ENCODE data around the gene ENC1.
A peak's percentile ranks its signal among the peaks of the same experiment; 100 is the strongest.
"Not testable (repeated sequence)": the region's sequence is repeated elsewhere in the genome, so short reads cannot be mapped to it uniquely, and the experiment has no call there.

ENC1 gene

GRCh38 chr5:74678123-74678522, 37.6 kb upstream of the ENC1 start:
- DNase-seq; H3K27ac ChIP-seq (ENCODE audit: insufficient read depth in 1 of 2, low read depth in 1 of 2, low read length in 2 of 2, poor library complexity in 1 of 2, severe bottlenecking in 2 of 2); H3K4me1 ChIP-seq (ENCODE audit: control extremely low read depth in 1 of 4, control insufficient read depth in 4 of 4, insufficient read depth in 4 of 4, low read length in 3 of 4); H3K9me3 ChIP-seq (ENCODE audit: control extremely low read depth in 1 of 5, control insufficient read depth in 4 of 5, insufficient read depth in 2 of 5, low read depth in 1 of 5, low read length in 4 of 5); H3K4me3 ChIP-seq (ENCODE audit: control insufficient read depth in 1 of 7, extremely low read depth in 1 of 7, insufficient read depth in 4 of 7, low read depth in 2 of 7, low read length in 6 of 7); POLR2A ChIA-PET; H3K36me3 ChIP-seq (ENCODE audit: control insufficient read depth in 4 of 4, insufficient read depth in 4 of 4, low read length in 3 of 4); CTCF ChIA-PET; H3K27me3 ChIP-seq (replicated peaks in 2 of 5; ENCODE audit: control insufficient read depth in 4 of 5, insufficient read depth in 5 of 5, low read length in 4 of 5): not testable (repeated sequence)
- no CpG with 5 or more reads among the region's 3 CpGs for WGBS (ENCODE audit: insufficient coverage)

- DNase-seq; H3K9me3 ChIP-seq (ENCODE audit: control extremely low read depth in 1 of 5, control insufficient read depth in 4 of 5, insufficient read depth in 2 of 5, low read depth in 1 of 5, low read length in 4 of 5); H3K27me3 ChIP-seq (replicated peaks in 2 of 5; ENCODE audit: control insufficient read depth in 4 of 5, insufficient read depth in 5 of 5, low read length in 4 of 5); H3K27ac ChIP-seq (ENCODE audit: insufficient read depth in 1 of 2, low read depth in 1 of 2, low read length in 2 of 2, poor library complexity in 1 of 2, severe bottlenecking in 2 of 2); H3K4me3 ChIP-seq (ENCODE audit: control insufficient read depth in 1 of 7, extremely low read depth in 1 of 7, insufficient read depth in 4 of 7, low read depth in 2 of 7, low read length in 6 of 7); H3K36me3 ChIP-seq (ENCODE audit: control insufficient read depth in 4 of 4, insufficient read depth in 4 of 4, low read length in 3 of 4); H3K4me1 ChIP-seq (ENCODE audit: control extremely low read depth in 1 of 4, control insufficient read depth in 4 of 4, insufficient read depth in 4 of 4, low read length in 3 of 4); POLR2A ChIA-PET: not testable (repeated sequence)
- CTCF ChIA-PET: interaction anchor here (1.2 to 1.8 kb wide), 3 partner anchors 13 to 17 kb away, joined by 3 to 7 read pairs (median 4); no protein-coding TSS in a partner anchor
- WGBS (ENCODE audit: insufficient coverage): 100% methylated on average over 3 of the region's 6 CpGs
Observed at GRCh38 chr5:74676466-74676865, 35.9 kb upstream of the ENC1 start.

GRCh38 chr5:74673011-74673790, 32.7 kb upstream of the ENC1 start:
- H3K4me3 ChIP-seq (ENCODE audit: control insufficient read depth in 1 of 7, extremely low read depth in 1 of 7, insufficient read depth in 4 of 7, low read depth in 2 of 7, low read length in 6 of 7): peak overlapping the region in 1 of 7 experiments; percentile 42
- no peaks in the 10 kb centered on the region for H3K36me3 ChIP-seq (ENCODE audit: control insufficient read depth in 4 of 4, insufficient read depth in 4 of 4, low read length in 3 of 4)
- peaks cover 0 to 7% (median 0%) of the 10 kb centered on the region in 5 experiments for H3K9me3 ChIP-seq (ENCODE audit: control extremely low read depth in 1 of 5, control insufficient read depth in 4 of 5, insufficient read depth in 2 of 5, low read depth in 1 of 5, low read length in 4 of 5)
- ChIA-PET POLR2A (interaction anchor here (0.6 kb wide), 1 partner anchor 696 kb away, joined by 3 read pairs; no protein-coding TSS in a partner anchor), CTCF (interaction anchor here (0.8 to 2.8 kb wide), 14 partner anchors 9 to 771 kb away, joined by 3 to 20 read pairs (median 3); partner anchors contain the start of gene HEXB)
- 72% methylated on average over 5 of the region's 6 CpGs for WGBS (ENCODE audit: insufficient coverage)
- DNase-seq: peak; percentile 49 to 75 (median 72)
- no peak overlapping the region for H3K27ac ChIP-seq (ENCODE audit: insufficient read depth in 1 of 2, low read depth in 1 of 2, low read length in 2 of 2, poor library complexity in 1 of 2, severe bottlenecking in 2 of 2)
- H3K27me3 ChIP-seq (replicated peaks in 2 of 5; ENCODE audit: control insufficient read depth in 4 of 5, insufficient read depth in 5 of 5, low read length in 4 of 5): no peaks in the 10 kb centered on the region
- H3K4me1 ChIP-seq (ENCODE audit: control extremely low read depth in 1 of 4, control insufficient read depth in 4 of 4, insufficient read depth in 4 of 4, low read length in 3 of 4): peaks cover 0 to 4% (median 0%) of the 10 kb centered on the region in 4 experiments

GRCh38 chr5:74672215-74672877, 31.8 kb upstream of the ENC1 start:
- Histone ChIP-seq H3K36me3 (ENCODE audit: control insufficient read depth in 4 of 4, insufficient read depth in 4 of 4, low read length in 3 of 4) (no peaks in the 10 kb centered on the region), H3K27me3 (replicated peaks in 2 of 5; ENCODE audit: control insufficient read depth in 4 of 5, insufficient read depth in 5 of 5, low read length in 4 of 5) (no peaks in the 10 kb centered on the region), H3K9me3 (ENCODE audit: control extremely low read depth in 1 of 5, control insufficient read depth in 4 of 5, insufficient read depth in 2 of 5, low read depth in 1 of 5, low read length in 4 of 5) (peaks cover 0 to 7% (median 0%) of the 10 kb centered on the region in 5 experiments), H3K4me3 (ENCODE audit: control insufficient read depth in 1 of 7, extremely low read depth in 1 of 7, insufficient read depth in 4 of 7, low read depth in 2 of 7, low read length in 6 of 7) (no peak overlapping the region), H3K27ac (ENCODE audit: insufficient read depth in 1 of 2, low read depth in 1 of 2, low read length in 2 of 2, poor library complexity in 1 of 2, severe bottlenecking in 2 of 2) (no peak overlapping the region), H3K4me1 (ENCODE audit: control extremely low read depth in 1 of 4, control insufficient read depth in 4 of 4, insufficient read depth in 4 of 4, low read length in 3 of 4) (peaks cover 0 to 4% (median 0%) of the 10 kb centered on the region in 4 experiments)
- DNase-seq: no peak
- WGBS (ENCODE audit: insufficient coverage): 94% methylated on average over 2 of the region's 5 CpGs
- POLR2A ChIA-PET: no interaction called here
- CTCF ChIA-PET: interaction anchor here (0.6 to 2.8 kb wide), 13 partner anchors 10 to 770 kb away, joined by 3 to 20 read pairs (median 3); partner anchors contain the start of gene HEXB

GRCh38 chr5:74670396-74671038, 30.0 kb upstream of the ENC1 start:
- H3K4me3 ChIP-seq (ENCODE audit: control insufficient read depth in 1 of 7, extremely low read depth in 1 of 7, insufficient read depth in 4 of 7, low read depth in 2 of 7, low read length in 6 of 7): no peak overlapping the region
- ChIA-PET POLR2A (no interaction called here), CTCF (no interaction called here)
- no peaks in the 10 kb centered on the region for H3K27me3 ChIP-seq (replicated peaks in 2 of 5; ENCODE audit: control insufficient read depth in 4 of 5, insufficient read depth in 5 of 5, low read length in 4 of 5)
- peaks cover 0 to 7% (median 0%) of the 10 kb centered on the region in 5 experiments for H3K9me3 ChIP-seq (ENCODE audit: control extremely low read depth in 1 of 5, control insufficient read depth in 4 of 5, insufficient read depth in 2 of 5, low read depth in 1 of 5, low read length in 4 of 5)
- H3K27ac ChIP-seq (ENCODE audit: insufficient read depth in 1 of 2, low read depth in 1 of 2, low read length in 2 of 2, poor library complexity in 1 of 2, severe bottlenecking in 2 of 2): no peak overlapping the region
- WGBS (ENCODE audit: insufficient coverage): 85% methylated on average over 9 of the region's 11 CpGs
- no peaks in the 10 kb centered on the region for H3K36me3 ChIP-seq (ENCODE audit: control insufficient read depth in 4 of 4, insufficient read depth in 4 of 4, low read length in 3 of 4)
- peaks cover 0 to 4% (median 0%) of the 10 kb centered on the region in 4 experiments for H3K4me1 ChIP-seq (ENCODE audit: control extremely low read depth in 1 of 4, control insufficient read depth in 4 of 4, insufficient read depth in 4 of 4, low read length in 3 of 4)
- DNase-seq: no peak

- Histone ChIP-seq H3K27ac (ENCODE audit: insufficient read depth in 1 of 2, low read depth in 1 of 2, low read length in 2 of 2, poor library complexity in 1 of 2, severe bottlenecking in 2 of 2) (no peak overlapping the region), H3K27me3 (replicated peaks in 2 of 5; ENCODE audit: control insufficient read depth in 4 of 5, insufficient read depth in 5 of 5, low read length in 4 of 5) (no peaks in the 10 kb centered on the region), H3K9me3 (ENCODE audit: control extremely low read depth in 1 of 5, control insufficient read depth in 4 of 5, insufficient read depth in 2 of 5, low read depth in 1 of 5, low read length in 4 of 5) (peaks cover 0 to 7% (median 0%) of the 10 kb centered on the region in 5 experiments), H3K4me3 (ENCODE audit: control insufficient read depth in 1 of 7, extremely low read depth in 1 of 7, insufficient read depth in 4 of 7, low read depth in 2 of 7, low read length in 6 of 7) (no peak overlapping the region), H3K4me1 (ENCODE audit: control extremely low read depth in 1 of 4, control insufficient read depth in 4 of 4, insufficient read depth in 4 of 4, low read length in 3 of 4) (peaks cover 0 to 4% (median 0%) of the 10 kb centered on the region in 4 experiments), H3K36me3 (ENCODE audit: control insufficient read depth in 4 of 4, insufficient read depth in 4 of 4, low read length in 3 of 4) (no peaks in the 10 kb centered on the region)
- CTCF ChIA-PET: no interaction called here
- 90% methylated on average over 2 of the region's 2 CpGs for WGBS (ENCODE audit: insufficient coverage)
- POLR2A ChIA-PET: no interaction called here
- DNase-seq: no peak
Observed at GRCh38 chr5:74669821-74670220, 29.3 kb upstream of the ENC1 start.
